GM23338 (cell line): ENCODE data around the gene TTC23. TPM values are rescaled to one million over a fixed set of nuclear protein-coding genes. Genes with fewer than 3 reads are reported as not detected.

Source experiments
- ETS1 ChIP-seq: IDR thresholded peaks from 2 replicates; pipeline ENCODE4 v1.6.1; 2016; ENCODE audit warnings: antibody characterized with exemption
- EZH2 ChIP-seq: fragments of 200-600 bp; sonication (generic); IDR thresholded peaks from one replicate; pipeline ENCODE4 v1.8.0; 2017; ENCODE audit warnings: antibody characterized with exemption, mild to moderate bottlenecking, low read depth; ENCODE audit not compliant: unreplicated experiment
- POLR2AphosphoS5 ChIP-seq: IDR thresholded peaks from 2 replicates; pipeline ENCODE4 v1.6.1; 2016; ENCODE audit warnings: antibody characterized with exemption, low read depth
- REST ChIP-seq: IDR thresholded peaks from one replicate; pipeline ENCODE4 v1.6.1; 2018; ENCODE audit warnings: antibody characterized with exemption; ENCODE audit not compliant: unreplicated experiment
- STAT1 ChIP-seq: IDR thresholded peaks from one replicate; pipeline ENCODE4 v1.6.1; 2016; ENCODE audit warnings: antibody characterized with exemption; ENCODE audit not compliant: unreplicated experiment
- ZNF462 ChIP-seq: fragments of 250-450 bp; sonication (Bioruptor Pico); IDR thresholded peaks from 2 replicates; pipeline ENCODE4 v1.5.0; 2020; ENCODE audit warnings: mild to moderate bottlenecking, moderate library complexity
- polyA plus RNA-seq: library from polyadenylated mRNA; unstranded; fragments of >200 nt; fragmentation: Nextera tagmentation; extraction: Ambion mirVana; gene quantifications from 2 replicates; pipeline ENCODE4 v1.2.1, GENCODE V29; 2016
- total RNA-seq: library from RNA; depleted of rRNA; stranded (reverse); fragments of >200 nt; shearing (Covaris generic); gene quantifications from 2 replicates; pipeline ENCODE4 v1.2.3, GENCODE V29; 2014

Gene TTC23
- total and polyA plus RNA-seq, 2 experiments from 2014 or later, result 6.3 to 25.2 TPM

- no peak for TF ChIP-seq ZNF462 (CRISPR knock-in tag)
- no peak for TF ChIP-seq EZH2
- no peak for TF ChIP-seq POLR2AphosphoS5
- no peak for TF ChIP-seq STAT1
- TF ChIP-seq ETS1, result no peak
- no peak for TF ChIP-seq REST
These were observed 110.8 kb downstream of the TTC23 start (continued) for GRCh38 chr15:99138491-99138982.
